ENCODE results near the gene SPCS2.

SPCS2 gene

GRCh38 chr11:75022759-75023396 lies 73.8 kb downstream of the SPCS2 start:
- H3K4me3 ChIP-seq (ENCODE audit: low read depth, low read length) = no peak overlapping the region
- TF ChIP-seq MAX (IDR thresholded peaks at IDR 0.05; ENCODE audit: low read depth, low read length) (peak; percentile 41), MYC (IDR thresholded peaks at IDR 0.05; ENCODE audit: low read depth, low read length) (no peak), CTCF (IDR thresholded peaks at IDR 0.05; ENCODE audit: low read depth, low read length) (peak; percentile 98), POLR2A (IDR thresholded peaks at IDR 0.05; ENCODE audit: extremely low read depth, insufficient read length) (no peak)
- peak; percentile 82 for DNase-seq (ENCODE audit: low read depth)

- H3K4me3 ChIP-seq (ENCODE audit: low read depth, low read length) = no peak overlapping the region
- no peak for TF ChIP-seq MAX (IDR thresholded peaks at IDR 0.05; ENCODE audit: low read depth, low read length)
- no peak for DNase-seq (ENCODE audit: low read depth)
Observed at GRCh38 chr11:75023446-75024067, 74.5 kb downstream of the SPCS2 start.

- H3K4me3 ChIP-seq (ENCODE audit: low read depth, low read length) = no peak overlapping the region
- no peak for TF ChIP-seq MAX (IDR thresholded peaks at IDR 0.05; ENCODE audit: low read depth, low read length)
- TF ChIP-seq MYC (IDR thresholded peaks at IDR 0.05; ENCODE audit: low read depth, low read length) = no peak
- no peak for TF ChIP-seq CTCF (IDR thresholded peaks at IDR 0.05; ENCODE audit: low read depth, low read length)
- TF ChIP-seq POLR2A (IDR thresholded peaks at IDR 0.05; ENCODE audit: extremely low read depth, insufficient read length) = no peak
- no peak for DNase-seq (ENCODE audit: low read depth)
Observed at GRCh38 chr11:75024068-75024449, 75.0 kb downstream of the SPCS2 start.

- no peak overlapping the region for H3K4me3 ChIP-seq (ENCODE audit: low read depth, low read length)
- TF ChIP-seq MYC (IDR thresholded peaks at IDR 0.05; ENCODE audit: low read depth, low read length) = no peak
- no peak for TF ChIP-seq POLR2A (IDR thresholded peaks at IDR 0.05; ENCODE audit: extremely low read depth, insufficient read length)
- TF ChIP-seq MAX (IDR thresholded peaks at IDR 0.05; ENCODE audit: low read depth, low read length) = no peak
- TF ChIP-seq CTCF (IDR thresholded peaks at IDR 0.05; ENCODE audit: low read depth, low read length) = no peak
- DNase-seq (ENCODE audit: low read depth) = no peak
Observed at GRCh38 chr11:75024764-75025211, 75.7 kb downstream of the SPCS2 start.

- DNase-seq (ENCODE audit: low read depth) = no peak
- H3K4me3 ChIP-seq (ENCODE audit: low read depth, low read length) = no peak overlapping the region
- no peak for TF ChIP-seq MAX (IDR thresholded peaks at IDR 0.05; ENCODE audit: low read depth, low read length)
- TF ChIP-seq POLR2A (IDR thresholded peaks at IDR 0.05; ENCODE audit: extremely low read depth, insufficient read length) = no peak
- no peak for TF ChIP-seq MYC (IDR thresholded peaks at IDR 0.05; ENCODE audit: low read depth, low read length)
- no peak for TF ChIP-seq CTCF (IDR thresholded peaks at IDR 0.05; ENCODE audit: low read depth, low read length)
Observed at GRCh38 chr11:75025561-75025960, 76.5 kb downstream of the SPCS2 start.

- TF ChIP-seq CTCF (IDR thresholded peaks at IDR 0.05; ENCODE audit: low read depth, low read length) (no peak), MYC (IDR thresholded peaks at IDR 0.05; ENCODE audit: low read depth, low read length) (no peak), POLR2A (IDR thresholded peaks at IDR 0.05; ENCODE audit: extremely low read depth, insufficient read length) (no peak), MAX (IDR thresholded peaks at IDR 0.05; ENCODE audit: low read depth, low read length) (no peak)
- no peak for DNase-seq (ENCODE audit: low read depth)
- no peak overlapping the region for H3K4me3 ChIP-seq (ENCODE audit: low read depth, low read length)
Observed at GRCh38 chr11:75028321-75028720, 79.3 kb downstream of the SPCS2 start.

Measured in NB4 (cell line).